PFSK-1 (cell line): ENCODE measurements around the gene PSME2.

Experiments
- FOXP2 ChIP-seq: optimal IDR thresholded peaks from 2 replicates; pipeline ENCODE3; 2011; ENCODE audit warnings: borderline replicate concordance, control low read depth, inconsistent platforms; ENCODE audit not compliant: insufficient read depth; ENCODE audit errors: extremely low read length, extremely low read depth
- POLR2AphosphoS5 ChIP-seq: IDR thresholded peaks from 2 replicates; pipeline ENCODE4 v1.6.1; 2012; ENCODE audit warnings: low read depth, mild to moderate bottlenecking, control low read depth, low read length, moderate library complexity
- REST ChIP-seq, 2 experiments: IDR thresholded peaks; 2 replicates each; pipeline versions ENCODE4 v1.6.1 to v1.8.0; 2011 to 2012; ENCODE audit warnings: low read depth in 2 of 2, low read length in 2 of 2, control low read depth in 1 of 2, inconsistent platforms in 1 of 2, mild to moderate bottlenecking in 1 of 2, moderate library complexity in 1 of 2; ENCODE audit not compliant: insufficient read depth in 1 of 2
- SIN3A ChIP-seq: IDR thresholded peaks from 2 replicates; pipeline ENCODE4 v1.6.1; 2012; ENCODE audit warnings: mild to moderate bottlenecking, low read length, moderate library complexity, borderline replicate concordance; ENCODE audit not compliant: insufficient read depth
- TAF1 ChIP-seq: IDR thresholded peaks from 2 replicates; pipeline ENCODE4 v1.6.1; 2012; ENCODE audit warnings: low read length, control low read depth, borderline replicate concordance; ENCODE audit not compliant: insufficient read depth

The PSME2 gene

GRCh38 chr14:24103451-24103850, 43.0 kb downstream of the PSME2 start:
- TF ChIP-seq REST (IDR thresholded peaks at IDR 0.05; ENCODE audit: insufficient read depth in 1 of 2, low read depth in 2 of 2, low read length in 2 of 2) (no peak), POLR2AphosphoS5 (no peak), TAF1 (no peak), FOXP2 (no peak), SIN3A (no peak)

GRCh38 chr14:24102357-24103048, 43.9 kb downstream of the PSME2 start:
- TF ChIP-seq POLR2AphosphoS5: no peak

GRCh38 chr14:24100982-24101494, 45.4 kb downstream of the PSME2 start:
- no peak for TF ChIP-seq REST (IDR thresholded peaks at IDR 0.05; ENCODE audit: insufficient read depth in 1 of 2, low read depth in 2 of 2, low read length in 2 of 2)
- no peak for TF ChIP-seq POLR2AphosphoS5
- TF ChIP-seq SIN3A: no peak
- TF ChIP-seq TAF1: no peak
- no peak for TF ChIP-seq FOXP2

GRCh38 chr14:24100197-24100981, 46.0 kb downstream of the PSME2 start:
- TF ChIP-seq TAF1 (no peak), REST (IDR thresholded peaks at IDR 0.05; ENCODE audit: insufficient read depth in 1 of 2, low read depth in 2 of 2, low read length in 2 of 2) (no peak), SIN3A (no peak), FOXP2 (no peak), POLR2AphosphoS5 (no peak)

GRCh38 chr14:24098927-24099813, 47.2 kb downstream of the PSME2 start:
- TF ChIP-seq FOXP2: no peak
- TF ChIP-seq SIN3A: no peak
- no peak for TF ChIP-seq POLR2AphosphoS5
- no peak for TF ChIP-seq REST (IDR thresholded peaks at IDR 0.05; ENCODE audit: insufficient read depth in 1 of 2, low read depth in 2 of 2, low read length in 2 of 2)
- no peak for TF ChIP-seq TAF1
